GM19372 (cell line): Measurements from ENCODE around the gene TFB1M.

Experiments
- ATAC-seq: cut with Tn5 transposase; IDR thresholded peaks from one replicate; pipeline ENCODE4 v1.9.1; 2021; ENCODE audit warnings: mild to moderate bottlenecking, low read depth, moderate library complexity; ENCODE audit not compliant: unreplicated experiment

TFB1M gene

DNA sequence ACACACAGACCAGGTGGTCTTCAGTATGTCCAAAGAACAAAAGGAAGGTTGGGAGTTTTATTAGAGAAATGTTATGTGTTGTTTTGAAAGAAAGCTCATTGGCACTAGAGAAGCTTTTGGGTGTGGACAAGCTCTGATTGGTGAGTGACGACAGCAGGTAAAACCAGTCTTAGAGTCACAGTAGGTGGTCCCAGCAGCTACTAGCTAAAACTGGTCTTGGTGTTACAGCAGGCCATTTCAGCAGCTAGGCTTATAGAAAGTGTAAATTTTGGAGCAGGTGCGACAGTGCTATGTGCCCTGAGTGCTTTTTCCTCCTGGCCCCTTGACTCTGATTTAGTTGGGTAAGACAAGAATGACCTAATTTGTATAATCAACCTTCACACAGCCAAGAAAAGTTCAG, 46.9 kb downstream of the TFB1M start:
- no peak for ATAC-seq

DNA sequence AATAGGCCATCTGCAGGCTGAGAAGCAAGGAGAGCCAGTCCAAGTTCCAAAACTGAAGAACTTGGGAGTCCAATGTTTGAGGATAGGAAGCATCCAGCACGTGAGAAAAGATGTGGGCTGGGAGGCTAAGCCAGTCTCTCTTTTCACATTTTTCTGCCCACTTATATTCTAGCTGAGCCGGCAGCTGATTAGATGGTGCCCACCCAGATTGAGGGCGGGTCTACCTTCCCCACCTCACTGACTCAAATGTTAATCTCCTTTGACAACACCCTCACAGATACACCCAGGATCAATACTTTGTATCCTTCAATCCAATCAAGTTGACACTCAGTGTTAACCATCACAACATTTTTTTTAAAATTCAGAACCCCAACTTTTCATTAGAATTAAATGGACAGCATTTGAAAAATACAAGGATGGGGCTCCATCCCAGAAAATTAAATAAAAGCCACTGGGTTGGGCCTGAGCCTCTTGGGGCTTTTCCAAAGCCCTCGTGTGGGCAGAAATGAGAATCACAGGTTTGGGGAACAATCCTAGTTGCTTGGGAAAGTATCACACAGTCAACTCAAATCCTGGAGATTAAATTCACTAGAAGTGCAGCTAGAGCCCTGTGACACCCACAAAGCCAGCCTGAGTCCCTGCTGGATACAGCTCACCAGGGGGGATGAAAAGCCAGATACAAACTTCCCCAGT, 48.3 kb downstream of the TFB1M start:
- no peak for ATAC-seq

DNA sequence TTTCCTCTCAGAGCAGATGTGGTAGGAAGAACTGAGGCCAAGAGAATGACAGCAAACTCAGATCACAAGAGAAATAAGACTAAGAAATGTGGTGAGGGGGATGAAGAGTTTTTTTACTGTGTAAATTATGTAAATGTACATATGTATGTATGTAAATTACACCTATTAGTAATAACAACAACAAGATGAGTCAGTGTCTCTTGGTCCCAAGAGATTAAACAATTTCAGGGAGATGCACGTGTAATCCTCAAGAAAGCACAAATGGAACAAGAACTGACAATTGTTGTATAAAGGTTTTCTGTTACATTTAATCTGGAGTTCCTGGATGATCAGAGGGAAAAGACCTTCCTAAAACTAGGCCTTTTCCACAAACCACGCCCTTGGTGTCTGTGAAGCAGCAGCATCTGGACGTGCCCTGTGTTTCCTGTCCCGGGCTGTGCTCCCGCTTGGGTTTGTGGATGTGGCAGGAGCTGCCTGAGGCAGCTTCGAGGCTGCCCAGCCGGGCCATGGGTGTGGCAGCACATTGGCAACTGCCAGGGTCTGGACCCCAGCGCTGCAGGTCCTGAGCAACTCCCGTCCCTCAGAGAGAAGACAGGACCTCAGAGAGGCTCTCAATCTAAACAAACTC, 49.5 kb downstream of the TFB1M start:
- no peak for ATAC-seq

DNA sequence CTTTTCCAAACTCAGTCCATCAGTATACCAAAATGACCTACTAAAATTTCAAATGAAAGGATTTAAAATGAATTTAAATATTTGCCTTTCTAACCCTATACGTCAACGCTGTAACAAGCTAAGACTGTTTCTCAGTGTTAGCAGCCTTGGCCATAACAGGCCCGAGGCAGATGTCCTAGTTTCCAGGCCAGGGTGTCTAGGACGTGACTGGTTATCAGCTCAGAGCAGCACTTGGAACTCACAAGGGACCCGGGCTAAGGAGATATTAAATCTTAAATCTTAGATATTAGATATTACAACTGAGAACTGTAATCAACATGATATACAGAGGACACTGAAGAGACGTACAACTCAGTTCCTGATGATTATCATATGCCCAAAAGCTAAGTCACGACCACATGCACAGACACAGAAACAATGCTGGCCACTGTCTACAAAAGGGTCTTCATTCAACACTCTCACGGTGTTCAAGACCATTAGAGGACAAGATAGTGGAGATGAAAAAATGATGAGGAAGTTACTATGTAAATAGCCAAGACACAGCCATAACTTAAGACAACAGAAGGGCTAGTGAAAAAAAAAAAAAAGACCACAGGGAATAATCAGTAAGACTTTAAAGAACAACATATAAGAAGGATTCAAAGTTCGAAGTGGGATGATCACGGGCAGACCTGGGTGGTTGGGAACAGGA, 50.8 kb downstream of the TFB1M start, which contains the start of gene CLDN20:
TSS of gene CLDN20 (plus strand) at position 641 of the 691 bp plus-strand sequence. CDS start 11,707 bp downstream, outside the sequence.
- no peak for ATAC-seq

DNA sequence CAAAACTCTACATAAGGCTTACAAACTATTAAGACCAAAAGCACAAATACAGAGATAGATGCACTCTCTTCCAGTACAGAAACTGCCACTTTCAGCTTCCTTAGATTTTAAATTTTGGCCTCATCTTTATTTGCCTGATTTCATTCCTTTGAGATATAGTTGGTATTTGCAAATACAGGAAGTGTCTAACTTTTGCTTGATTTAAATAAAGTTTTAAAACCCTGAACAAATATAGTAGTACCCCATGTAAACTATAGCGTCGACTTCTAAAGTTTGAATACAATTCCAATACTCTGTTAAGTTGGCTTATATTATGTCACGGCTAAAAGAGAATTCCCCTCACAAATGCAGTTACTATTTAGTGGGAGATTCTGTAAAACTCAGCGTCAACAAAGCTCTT, 51.6 kb downstream of the TFB1M start:
- no peak for ATAC-seq

DNA sequence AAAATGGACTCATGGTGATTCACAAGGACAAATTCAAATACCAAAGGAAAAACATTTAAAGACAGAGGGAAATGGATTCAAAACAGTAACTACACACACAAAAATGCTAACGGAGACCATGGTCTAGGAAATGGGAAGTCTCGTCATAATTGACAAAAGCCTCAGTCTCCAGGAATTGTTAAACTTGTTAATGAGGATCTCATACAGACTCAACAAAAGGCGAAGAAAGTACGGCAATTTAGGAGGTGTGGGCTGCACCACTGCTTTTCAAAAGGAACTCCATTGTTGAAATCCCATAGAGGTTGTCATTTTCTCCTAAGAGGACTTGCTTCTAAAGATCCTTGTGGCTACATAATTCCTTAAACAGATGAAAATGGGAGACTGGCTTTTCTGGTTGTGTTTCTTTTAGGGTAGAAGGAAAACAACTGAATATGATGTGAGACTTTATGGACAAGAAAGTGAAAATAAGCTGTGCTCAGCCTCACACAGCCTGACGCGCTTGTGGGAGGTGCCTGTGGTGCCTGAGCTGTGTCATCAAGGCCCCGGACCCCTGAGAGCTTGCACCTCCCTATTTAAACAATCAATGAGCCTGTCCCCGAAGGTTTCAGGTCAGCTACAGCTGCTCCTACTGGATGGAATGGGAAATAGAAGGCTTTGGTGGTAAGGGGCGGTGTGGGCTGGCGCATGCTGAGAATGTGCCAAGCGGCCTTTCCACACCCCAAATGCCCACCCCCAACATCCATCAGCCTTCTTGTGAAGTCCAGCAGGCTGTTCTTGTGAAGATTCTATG, 53.0 kb downstream of the TFB1M start:
- ATAC-seq, result no peak

DNA sequence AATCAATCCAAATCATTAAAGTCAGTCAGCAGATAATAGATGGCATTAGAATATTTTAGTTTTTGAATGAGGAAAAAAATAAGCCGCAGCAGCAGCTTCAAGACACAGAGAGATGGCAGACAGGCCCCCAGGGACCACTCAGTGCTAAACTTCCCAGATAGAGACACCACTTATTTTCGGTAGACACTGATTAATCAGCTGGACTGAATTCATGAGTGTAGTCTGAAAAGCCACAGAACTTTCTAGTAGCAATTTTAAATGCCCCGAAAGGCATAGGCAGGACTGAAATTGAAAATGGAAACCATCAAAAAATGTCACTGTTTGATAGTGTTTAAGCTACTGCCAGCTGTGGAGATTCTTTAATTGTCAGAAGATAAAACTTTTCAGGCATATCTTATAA, 53.6 kb downstream of the TFB1M start:
- ATAC-seq, result no peak

DNA sequence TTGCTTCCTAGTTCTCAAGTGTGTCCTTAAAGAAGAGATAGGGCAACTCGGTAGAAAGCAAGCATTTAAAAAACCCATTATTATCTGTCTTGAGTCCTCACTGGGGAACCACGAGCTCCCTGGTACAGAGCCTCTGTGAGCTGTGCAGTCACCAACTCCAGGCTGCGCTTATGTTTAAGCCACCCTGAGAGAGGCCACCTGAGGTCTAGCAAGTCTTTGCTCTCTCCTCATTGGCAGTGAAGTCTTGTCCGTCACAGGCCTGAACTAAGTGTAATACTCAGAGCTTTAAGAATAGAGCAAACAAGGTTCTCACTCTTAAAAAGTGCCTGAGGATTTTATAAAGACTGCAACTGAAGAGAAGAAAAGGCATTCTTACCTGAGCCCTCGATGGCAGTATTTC, 54.4 kb downstream of the TFB1M start:
- ATAC-seq, result no peak

DNA sequence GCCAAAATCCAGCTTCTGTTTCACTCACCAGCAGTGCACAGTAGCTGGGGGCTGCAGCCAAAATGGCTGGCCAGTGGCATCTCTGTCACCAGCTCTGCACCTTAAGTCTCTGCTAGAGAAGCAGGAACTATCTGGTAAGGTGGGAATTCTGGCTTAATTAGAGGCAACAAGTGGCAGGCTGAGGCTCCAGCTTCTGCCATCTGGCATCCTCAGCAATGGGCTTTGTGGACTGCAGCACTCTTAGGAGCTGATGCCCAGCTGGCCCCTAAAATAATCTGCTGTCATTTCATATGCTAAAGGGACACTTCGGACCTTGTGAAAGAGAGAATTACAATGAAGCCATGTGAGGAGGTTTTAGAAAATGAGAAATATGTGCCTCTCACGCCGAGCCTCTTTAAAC, 55.1 kb downstream of the TFB1M start:
- ATAC-seq, result no peak

DNA sequence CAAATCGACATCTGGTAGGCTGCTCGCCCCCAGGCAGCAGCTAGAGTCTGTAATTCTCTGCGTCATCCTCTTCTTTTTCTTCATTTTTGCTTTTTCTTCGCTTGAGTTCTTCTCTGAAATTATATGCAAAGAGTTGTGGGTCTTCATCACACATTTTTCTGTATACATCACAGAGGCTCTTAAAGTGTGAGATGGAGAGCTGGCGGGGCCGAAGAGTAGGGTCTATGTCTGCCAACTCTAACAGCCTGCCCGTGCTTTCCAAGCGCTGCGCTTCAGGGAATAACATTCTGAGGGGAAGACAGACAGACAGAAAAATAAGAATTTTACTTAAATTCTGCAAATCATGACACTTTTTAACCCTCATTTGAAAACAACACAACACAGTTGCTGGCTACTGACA, 56.5 kb downstream of the TFB1M start:
- no peak for ATAC-seq

DNA sequence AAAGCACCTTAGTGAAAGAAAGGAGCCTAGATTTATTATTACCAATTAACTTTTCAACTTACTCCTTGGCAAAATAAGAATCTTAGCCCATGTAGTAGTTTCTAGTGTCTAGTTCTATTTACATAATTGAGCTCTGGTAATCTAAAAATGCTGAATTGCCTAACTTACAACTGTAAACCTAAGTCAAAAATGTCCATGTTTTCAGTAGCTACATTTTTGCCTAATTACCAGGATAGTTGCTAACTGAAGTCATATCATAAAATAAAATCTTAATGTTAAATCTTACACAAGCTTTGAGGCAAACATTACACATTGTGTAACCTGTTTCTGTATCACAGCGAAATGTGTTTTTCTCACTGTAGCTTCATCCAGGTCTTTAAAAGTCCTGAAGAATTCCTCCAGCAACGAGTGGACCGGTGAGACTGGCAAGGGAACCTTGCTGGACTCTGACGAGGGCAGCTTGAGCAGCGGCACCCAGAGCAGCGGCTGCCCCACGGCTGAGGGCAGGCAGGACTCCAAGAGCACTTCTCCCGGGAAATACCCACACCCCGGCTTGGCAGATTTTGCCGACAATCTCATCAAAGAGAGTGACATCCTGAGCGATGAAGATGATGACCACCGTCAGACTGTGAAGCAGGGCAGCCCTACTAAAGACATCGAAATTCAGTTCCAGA, 58.0 kb downstream of the TFB1M start:
- ATAC-seq, result no peak

DNA sequence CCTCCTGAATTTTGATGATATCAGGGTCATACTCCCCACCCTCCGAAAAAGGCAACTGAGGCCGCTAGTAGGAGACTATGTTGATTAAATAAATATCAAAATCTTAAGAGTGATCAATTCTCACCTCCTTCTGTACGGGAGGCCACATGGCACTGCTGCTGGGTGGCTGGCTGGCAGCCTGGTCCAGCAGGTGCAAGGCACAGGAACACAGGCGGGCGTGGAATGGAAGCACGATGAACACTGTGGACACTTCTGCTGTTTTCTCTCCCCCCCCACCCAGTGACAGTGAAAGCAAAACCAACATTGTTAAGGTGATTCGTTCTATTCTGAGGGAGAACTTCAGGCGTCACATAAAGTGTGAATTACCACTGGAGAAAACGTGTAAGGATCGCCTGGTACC, 60.1 kb downstream of the TFB1M start:
- no peak for ATAC-seq

DNA sequence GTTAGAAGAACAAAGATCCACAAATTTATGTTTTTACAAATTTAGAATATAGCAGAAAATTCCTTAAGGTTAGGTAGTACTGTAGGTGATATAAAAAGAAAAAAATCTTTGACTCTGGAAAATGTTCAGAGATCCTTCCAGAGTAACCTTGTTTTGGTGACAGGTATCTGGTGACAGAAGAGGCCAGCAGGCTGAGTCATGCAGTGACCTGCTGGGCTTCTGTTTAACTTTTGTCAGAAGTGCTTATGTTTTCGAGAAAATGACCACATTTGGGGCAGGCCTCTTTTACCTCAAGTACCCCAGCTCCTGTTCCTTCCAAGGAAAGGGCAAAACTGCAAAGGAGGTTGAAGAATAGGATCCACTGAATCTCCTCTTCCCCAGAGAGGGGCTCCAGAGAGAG, 60.9 kb downstream of the TFB1M start:
- no peak for ATAC-seq

DNA sequence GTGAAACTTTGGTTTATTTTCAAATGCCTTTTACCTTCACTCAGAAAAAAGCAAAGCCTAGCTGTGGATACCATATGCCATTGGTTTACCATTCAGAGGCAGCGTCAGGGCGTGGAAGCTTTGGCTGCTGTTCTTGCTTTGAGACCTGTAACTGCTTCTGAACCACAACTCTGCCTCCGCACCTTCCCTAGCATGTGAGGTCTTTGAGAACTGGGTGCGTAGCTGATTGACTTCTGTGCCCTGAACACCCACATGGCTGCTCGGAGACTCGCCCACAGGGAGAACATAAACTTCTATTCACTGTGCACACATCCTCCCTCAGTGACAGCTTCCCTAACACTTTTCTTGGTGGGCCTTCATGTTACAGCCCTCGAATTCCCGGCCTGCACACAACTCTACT, 61.7 kb downstream of the TFB1M start:
- ATAC-seq, result no peak

DNA sequence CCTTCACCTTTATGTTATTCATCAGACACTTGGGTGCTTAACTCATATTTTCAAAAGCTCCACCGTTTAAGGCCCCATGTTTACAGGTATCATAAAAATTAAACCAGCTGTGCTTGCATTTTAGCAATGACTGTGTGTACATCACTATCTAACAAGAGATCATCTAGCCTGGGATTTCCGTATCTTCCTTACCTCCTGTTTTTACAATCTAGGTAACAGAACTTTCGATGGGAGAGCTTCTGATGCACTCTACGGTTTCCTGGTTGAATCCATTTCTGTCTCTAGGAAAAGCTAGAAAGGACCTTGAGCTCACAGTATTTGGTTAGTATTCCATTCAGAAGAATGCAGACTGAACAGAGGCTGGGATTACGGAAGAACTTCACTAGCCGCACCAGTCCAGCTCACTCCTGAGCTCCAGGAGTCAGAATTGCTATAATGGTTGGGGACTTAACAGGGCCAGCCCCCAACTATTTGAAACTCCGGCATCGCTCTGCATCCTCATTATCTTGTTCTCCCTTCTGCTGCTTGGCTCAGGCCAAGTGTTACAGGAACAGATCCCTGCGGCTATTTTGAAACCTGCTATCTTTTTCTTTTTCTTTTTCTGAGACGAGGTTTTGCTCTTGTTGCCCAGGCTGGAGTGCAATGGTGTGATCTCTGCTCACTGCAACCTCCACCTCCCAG, 63.4 kb downstream of the TFB1M start:
- no peak for ATAC-seq

DNA sequence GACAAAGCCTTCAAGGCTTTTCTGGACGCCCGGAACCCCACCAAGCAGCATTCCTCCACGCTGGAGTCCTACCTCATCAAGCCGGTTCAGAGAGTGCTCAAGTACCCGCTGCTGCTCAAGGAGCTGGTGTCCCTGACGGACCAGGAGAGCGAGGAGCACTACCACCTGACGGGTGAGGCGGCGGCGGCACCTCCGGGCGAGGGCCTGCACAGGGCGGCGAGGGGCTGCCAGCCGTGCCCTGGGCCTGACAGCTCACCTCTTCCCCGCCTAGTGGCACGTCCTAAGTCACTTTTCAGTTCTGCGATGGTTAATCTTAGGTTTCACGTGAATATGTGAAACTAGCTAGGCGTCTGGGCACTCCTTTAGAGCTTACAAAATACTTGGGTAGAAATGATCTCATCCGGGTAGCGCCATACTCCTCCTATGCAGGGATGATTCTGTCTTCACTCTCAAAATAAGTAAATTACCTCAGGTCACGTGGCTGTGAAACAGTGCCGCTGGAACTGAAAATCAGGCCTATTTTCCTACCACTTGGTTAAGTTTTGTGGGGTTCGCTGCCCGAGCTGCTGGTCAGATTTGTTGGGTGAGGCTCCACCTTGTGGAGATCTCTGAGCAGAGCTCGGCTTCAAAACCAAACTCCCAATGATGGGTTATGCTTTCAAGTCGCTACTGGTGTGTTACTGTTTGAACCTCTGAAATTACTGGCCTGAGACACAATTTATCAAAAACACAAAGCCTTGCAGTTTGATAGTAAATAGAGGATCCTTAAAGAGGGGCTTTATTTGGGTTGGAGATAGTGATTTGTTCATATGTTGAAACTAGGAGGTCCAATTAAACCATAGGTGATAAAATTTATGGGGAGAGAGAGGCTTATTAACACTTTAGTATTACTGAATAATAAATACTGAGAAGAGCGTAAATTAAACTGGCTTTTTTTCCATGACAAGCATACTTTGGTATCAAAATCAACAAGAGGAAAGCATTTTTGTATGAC, 66.0 kb downstream of the TFB1M start:
- peak; percentile 71 for ATAC-seq

DNA sequence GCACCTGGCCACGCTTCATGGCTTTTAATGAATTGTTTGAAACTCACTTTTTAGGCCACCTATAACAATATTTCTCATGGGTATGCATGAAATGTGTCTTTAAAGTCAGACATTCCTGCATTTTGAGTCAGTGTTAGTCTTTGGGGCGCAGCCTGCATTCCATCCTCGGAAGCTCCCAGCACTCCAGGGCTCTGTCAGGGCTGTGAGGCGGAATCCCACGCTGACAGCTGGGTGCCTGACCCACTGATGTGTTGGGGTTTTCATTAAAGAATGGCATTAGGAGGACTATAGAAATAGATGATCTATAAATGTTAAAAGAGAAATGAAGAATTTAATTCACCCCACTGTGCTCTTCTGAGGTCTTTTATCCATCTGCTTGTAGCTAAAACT, 66.7 kb downstream of the TFB1M start:
- no peak for ATAC-seq

DNA sequence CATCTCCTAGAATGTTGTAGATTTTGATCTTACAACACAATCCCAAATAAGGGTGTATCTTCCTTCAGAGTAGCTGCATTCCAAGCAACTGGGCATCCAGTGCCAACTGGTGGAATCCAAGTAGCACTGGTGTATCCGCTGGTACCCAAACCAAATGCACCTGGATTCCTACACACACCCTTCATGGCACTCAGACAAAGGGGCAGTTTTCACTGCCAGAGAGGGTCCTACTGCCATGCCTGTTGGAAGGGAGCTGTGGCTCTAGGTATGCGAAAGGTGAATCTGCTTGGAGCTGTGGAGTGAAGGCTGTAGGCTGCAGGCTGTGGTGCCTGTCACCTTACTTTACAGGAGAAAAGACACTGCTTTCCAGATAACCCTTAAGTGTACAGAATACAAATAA, 67.5 kb downstream of the TFB1M start:
- no peak for ATAC-seq

DNA sequence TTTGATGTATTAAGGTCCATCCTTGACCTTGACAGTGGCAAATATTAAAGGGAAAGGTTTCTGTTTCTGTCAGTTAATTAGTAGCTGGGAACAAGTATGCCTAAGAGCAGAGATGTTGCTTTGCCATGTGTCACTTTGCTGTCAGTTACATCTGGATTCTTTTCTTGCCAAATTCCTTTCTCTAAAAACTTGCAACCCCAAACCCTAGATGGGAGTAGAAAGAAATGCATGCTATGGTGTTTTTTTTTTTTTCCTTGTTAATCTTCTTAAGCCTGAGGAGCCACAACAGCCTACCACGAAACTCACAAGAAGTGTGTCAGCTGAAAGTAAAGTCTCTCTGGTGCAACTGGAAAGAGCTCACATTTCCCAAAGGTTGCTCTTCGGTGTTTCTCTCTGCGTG, 68.5 kb downstream of the TFB1M start:
- no peak for ATAC-seq
